ENCODE results near the gene TMPRSS11F. TPM values are rescaled to one million over a fixed set of nuclear protein-coding genes. Genes with fewer than 3 reads are reported as not detected.

TMPRSS11F gene
- total RNA-seq, 1 experiment from 2014 or later = not detected

DNA sequence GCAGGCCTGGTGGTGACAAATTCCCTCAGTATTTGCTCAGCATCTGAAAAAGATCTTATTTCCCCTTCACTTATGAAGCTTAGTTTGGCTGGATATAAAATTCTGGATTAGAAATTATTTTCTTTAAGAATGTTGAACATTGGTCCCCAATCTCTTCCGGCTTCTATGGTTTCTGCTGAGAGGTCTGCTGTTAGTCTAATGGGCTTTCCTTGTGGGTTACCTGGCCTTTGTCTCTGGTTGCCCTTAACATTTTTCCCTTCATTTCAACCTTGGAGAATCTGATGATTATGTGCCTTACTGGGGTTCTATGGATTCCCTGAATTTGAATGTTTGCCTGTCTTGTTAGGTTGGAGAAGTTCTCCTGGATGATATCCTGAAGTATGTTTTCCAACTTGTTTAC, 17.4 kb upstream of the TMPRSS11F start (continued):
- TF ChIP-seq, protein P1, sequence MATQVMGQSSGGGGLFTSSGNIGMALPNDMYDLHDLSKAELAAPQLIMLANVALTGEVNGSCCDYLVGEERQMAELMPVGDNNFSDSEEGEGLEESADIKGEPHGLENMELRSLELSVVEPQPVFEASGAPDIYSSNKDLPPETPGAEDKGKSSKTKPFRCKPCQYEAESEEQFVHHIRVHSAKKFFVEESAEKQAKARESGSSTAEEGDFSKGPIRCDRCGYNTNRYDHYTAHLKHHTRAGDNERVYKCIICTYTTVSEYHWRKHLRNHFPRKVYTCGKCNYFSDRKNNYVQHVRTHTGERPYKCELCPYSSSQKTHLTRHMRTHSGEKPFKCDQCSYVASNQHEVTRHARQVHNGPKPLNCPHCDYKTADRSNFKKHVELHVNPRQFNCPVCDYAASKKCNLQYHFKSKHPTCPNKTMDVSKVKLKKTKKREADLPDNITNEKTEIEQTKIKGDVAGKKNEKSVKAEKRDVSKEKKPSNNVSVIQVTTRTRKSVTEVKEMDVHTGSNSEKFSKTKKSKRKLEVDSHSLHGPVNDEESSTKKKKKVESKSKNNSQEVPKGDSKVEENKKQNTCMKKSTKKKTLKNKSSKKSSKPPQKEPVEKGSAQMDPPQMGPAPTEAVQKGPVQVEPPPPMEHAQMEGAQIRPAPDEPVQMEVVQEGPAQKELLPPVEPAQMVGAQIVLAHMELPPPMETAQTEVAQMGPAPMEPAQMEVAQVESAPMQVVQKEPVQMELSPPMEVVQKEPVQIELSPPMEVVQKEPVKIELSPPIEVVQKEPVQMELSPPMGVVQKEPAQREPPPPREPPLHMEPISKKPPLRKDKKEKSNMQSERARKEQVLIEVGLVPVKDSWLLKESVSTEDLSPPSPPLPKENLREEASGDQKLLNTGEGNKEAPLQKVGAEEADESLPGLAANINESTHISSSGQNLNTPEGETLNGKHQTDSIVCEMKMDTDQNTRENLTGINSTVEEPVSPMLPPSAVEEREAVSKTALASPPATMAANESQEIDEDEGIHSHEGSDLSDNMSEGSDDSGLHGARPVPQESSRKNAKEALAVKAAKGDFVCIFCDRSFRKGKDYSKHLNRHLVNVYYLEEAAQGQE (IDR thresholded peaks at IDR 0.05; ENCODE audit: low read depth) = no peak
- TF ChIP-seq CBX3 (IDR thresholded peaks at IDR 0.05; ENCODE audit: low read depth) = no peak
- TF ChIP-seq, protein P2, sequence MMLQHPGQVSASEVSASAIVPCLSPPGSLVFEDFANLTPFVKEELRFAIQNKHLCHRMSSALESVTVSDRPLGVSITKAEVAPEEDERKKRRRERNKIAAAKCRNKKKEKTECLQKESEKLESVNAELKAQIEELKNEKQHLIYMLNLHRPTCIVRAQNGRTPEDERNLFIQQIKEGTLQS (IDR thresholded peaks at IDR 0.05) = no peak
- TF ChIP-seq, protein P3, sequence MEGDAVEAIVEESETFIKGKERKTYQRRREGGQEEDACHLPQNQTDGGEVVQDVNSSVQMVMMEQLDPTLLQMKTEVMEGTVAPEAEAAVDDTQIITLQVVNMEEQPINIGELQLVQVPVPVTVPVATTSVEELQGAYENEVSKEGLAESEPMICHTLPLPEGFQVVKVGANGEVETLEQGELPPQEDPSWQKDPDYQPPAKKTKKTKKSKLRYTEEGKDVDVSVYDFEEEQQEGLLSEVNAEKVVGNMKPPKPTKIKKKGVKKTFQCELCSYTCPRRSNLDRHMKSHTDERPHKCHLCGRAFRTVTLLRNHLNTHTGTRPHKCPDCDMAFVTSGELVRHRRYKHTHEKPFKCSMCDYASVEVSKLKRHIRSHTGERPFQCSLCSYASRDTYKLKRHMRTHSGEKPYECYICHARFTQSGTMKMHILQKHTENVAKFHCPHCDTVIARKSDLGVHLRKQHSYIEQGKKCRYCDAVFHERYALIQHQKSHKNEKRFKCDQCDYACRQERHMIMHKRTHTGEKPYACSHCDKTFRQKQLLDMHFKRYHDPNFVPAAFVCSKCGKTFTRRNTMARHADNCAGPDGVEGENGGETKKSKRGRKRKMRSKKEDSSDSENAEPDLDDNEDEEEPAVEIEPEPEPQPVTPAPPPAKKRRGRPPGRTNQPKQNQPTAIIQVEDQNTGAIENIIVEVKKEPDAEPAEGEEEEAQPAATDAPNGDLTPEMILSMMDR (IDR thresholded peaks at IDR 0.05 in 2 of 3, conservative IDR thresholded peaks at IDR 0.05 in 1 of 3; ENCODE audit: borderline replicate concordance in 1 of 3, insufficient read depth in 1 of 3, low read depth in 2 of 3, low read length in 2 of 3) = no peak

DNA sequence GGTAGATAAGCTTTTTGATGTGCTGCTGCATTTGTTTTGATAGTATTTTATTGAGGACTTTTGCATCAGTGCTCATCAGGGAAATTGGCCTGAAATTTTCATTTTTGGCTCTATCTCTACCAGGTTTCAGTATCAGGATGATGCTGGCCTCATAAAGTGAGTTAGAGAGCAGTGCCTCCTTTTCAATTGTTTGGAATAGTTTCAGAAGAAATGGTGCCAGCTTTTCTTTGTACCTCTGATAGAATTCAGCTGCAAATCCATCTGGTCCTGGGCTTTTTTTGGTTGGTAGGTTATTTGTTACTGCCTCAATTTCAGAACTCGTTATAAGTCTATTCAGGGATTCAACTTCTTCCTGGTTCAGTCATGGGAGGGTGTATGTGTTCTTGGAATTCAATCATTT, 15.6 kb upstream of the TMPRSS11F start:
- intact Hi-C loops (cut with micrococcal nuclease) = no loop called here
- Histone ChIP-seq H3K9ac (ENCODE audit: low read length) (no peak overlapping the region), H3K4me3 (replicated peaks in 1 of 2; ENCODE audit: low read depth in 1 of 2, low read length in 2 of 2) (no peak overlapping the region), H3K36me3 (ENCODE audit: control insufficient read depth in 1 of 2, insufficient read depth in 2 of 2, low read length in 2 of 2) (no peaks in the 10 kb centered on the region), H3K27me3 (ENCODE audit: insufficient read depth, low read length) (no peaks in the 10 kb centered on the region), H3K9me3 (ENCODE audit: control insufficient read depth in 1 of 2, insufficient read depth in 1 of 2, low read depth in 1 of 2, low read length in 2 of 2) (peaks cover 0 to 7% of the 10 kb centered on the region in 2 experiments; a peak in 1 of 4 replicates), H2AFZ (ENCODE audit: low read depth, low read length, poor library complexity, severe bottlenecking) (no peak overlapping the region), H3K4me1 (ENCODE audit: control insufficient read depth in 1 of 2, insufficient read depth in 2 of 2, low read length in 2 of 2) (no peaks in the 10 kb centered on the region), H3K27ac (ENCODE audit: low read depth, low read length) (no peak overlapping the region), H3K4me2 (ENCODE audit: low read length) (no peak overlapping the region), H4K20me1 (ENCODE audit: insufficient read depth) (no peaks in the 10 kb centered on the region), H3K9me2 (ENCODE audit: insufficient read depth) (no peaks in the 10 kb centered on the region), H3K79me2 (ENCODE audit: insufficient read depth, low read length) (no peaks in the 10 kb centered on the region)
- DNase-seq (ENCODE audit: low read depth, low spot score) = no peak
- BruUV-seq (replicated peaks) = no TSS peak
- RAD21 ChIA-PET (ENCODE audit: low non-redundant PET in 1 of 2, low total read pairs in 2 of 2, uncharacterized antibody in 2 of 2, unreplicated experiment in 2 of 2) = no interaction called here
- no peak for ATAC-seq
- TF ChIP-seq ELF1 (IDR thresholded peaks at IDR 0.05; ENCODE audit: borderline replicate concordance, low read depth) (no peak), JUND (IDR thresholded peaks at IDR 0.05) (no peak), EZH2 (IDR thresholded peaks at IDR 0.05) (no peak), CBX3 (IDR thresholded peaks at IDR 0.05; ENCODE audit: low read depth) (no peak), CEBPB (IDR thresholded peaks at IDR 0.05; ENCODE audit: low read depth) (no peak), FOSL1 (IDR thresholded peaks at IDR 0.05; ENCODE audit: low read depth) (no peak), SRF (IDR thresholded peaks at IDR 0.05; ENCODE audit: low read depth) (no peak)
- TF ChIP-seq, protein P4, sequence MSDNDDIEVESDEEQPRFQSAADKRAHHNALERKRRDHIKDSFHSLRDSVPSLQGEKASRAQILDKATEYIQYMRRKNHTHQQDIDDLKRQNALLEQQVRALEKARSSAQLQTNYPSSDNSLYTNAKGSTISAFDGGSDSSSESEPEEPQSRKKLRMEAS (IDR thresholded peaks at IDR 0.05) = no peak
- TF ChIP-seq, protein P2 (IDR thresholded peaks at IDR 0.05) = no peak
- POLR2A ChIA-PET = no interaction called here
- CTCF ChIA-PET = no interaction called here

Data from HCT116 (cell line).